Posterior vena cava (tissue), 2 donors: ENCODE measurements around the gene KCNMB1. TPM values are rescaled to one million over a fixed set of nuclear protein-coding genes. Genes with fewer than 3 reads are reported as not detected.

ENCODE experiments used
- DNase-seq: peaks from one replicate; pipeline ENCODE4 v3.0.0-alpha.2; 2020; ENCODE audit warnings: low spot score
- intact Hi-C, 2 donors: fragments of 100-400 bp; cut with DNase I; formaldehyde crosslinking; loops; one replicate each; pipeline versions ENCODE4 v1.14.1 to v1.14.2; 2022 to 2023
- total RNA-seq, 2 donors: library from RNA; stranded (reverse); fragmentation: NEBNext Ultra II Directional; extraction: Animal tissue kit (Norgen Biotek cat#: 25700); gene quantifications; one replicate each; pipeline ENCODE4 v1.2.1, GENCODE V29; 2021
- donor health status: DM: yes; HTN: yes; CAD: no.
- donor health status: DM: yes; HTN: yes; CAD: no.

The KCNMB1 gene
- total RNA-seq, 2 donors from 2014 or later = 48.6 to 61.6 TPM

DNA sequence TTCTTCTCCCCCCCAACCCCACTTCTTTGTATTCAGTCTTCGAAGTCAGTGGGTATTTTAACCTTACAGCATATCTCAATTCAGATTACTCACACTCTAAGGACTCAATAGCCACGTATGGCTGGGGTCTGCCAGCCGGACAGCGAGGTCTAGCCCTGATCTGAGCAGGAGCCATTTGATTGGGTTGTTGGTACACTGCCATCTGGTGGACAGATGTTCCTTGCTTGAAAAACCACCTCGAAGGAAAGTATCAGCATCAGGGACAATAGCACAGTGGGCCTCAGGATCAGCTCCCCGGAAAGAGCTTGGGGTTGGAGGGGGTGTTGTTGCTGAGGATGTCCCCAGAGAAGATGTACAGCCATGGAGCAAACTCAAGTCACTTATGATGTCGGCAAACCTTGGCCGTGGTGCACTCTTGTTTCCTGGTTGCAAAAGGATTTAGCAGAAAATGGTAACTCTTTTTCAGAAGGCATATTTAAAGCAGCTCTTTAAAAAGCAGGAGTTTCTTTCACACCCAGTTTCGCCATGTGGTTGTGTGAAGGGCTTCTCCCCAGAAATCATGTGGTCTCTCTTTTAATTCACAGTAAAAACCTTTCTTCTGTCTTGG is 31.7 kb upstream of the KCNMB1 start:
- intact Hi-C loops = loop anchor here (10.0 kb wide), 2 partner anchors 156 to 196 kb away; no protein-coding TSS in a partner anchor
- no peak for DNase-seq

DNA sequence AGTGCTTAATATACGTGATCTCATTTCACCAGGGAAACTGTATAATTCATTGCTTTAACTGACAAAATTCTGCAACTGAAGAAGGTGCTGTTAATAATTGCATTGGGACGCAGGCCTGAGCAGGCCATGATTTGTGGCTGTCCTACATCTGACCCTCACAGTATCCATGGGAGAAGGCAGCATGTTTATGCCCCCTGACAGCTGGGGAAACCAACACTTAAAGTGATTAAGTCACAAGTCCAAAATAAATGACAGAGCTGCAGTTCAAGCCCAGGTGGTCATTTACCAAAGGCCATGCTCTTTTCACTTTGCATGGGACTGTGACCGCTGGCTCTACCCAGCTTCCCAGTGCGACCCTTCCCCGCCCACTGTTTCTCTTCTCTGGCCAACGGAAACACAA is 30.5 kb upstream of the KCNMB1 start:
- DNase-seq = no peak
- intact Hi-C loops = loop anchor here (5.0 to 10.0 kb wide), 4 partner anchors 145 to 195 kb away; partner anchors contain the start of gene C5orf58 (in 1 of the 2)

DNA sequence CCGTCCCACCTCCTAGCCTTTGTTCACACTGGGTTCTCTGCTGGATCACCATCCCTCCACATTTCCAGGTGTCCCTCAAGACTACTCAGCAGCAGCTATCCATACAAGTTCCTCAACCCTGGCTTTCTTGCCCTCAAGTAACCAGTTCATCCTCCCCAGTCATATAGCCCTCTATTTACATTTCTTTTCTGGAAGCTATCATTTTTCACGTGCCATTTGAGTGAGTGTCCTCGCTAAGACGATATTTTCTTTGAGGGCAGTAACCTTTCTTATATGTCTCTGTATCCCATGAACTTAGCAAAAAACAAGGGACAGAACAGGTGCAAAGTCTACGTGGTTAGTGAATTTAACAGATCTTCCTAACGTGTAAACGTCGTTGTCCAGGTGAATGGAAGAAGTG is 29.6 kb upstream of the KCNMB1 start:
- DNase-seq = no peak
- intact Hi-C loops = loop anchor here (5.0 to 10.0 kb wide), 2 partner anchors 144 to 186 kb away; partner anchors contain the start of gene C5orf58 (in 1 of the 2)

DNA sequence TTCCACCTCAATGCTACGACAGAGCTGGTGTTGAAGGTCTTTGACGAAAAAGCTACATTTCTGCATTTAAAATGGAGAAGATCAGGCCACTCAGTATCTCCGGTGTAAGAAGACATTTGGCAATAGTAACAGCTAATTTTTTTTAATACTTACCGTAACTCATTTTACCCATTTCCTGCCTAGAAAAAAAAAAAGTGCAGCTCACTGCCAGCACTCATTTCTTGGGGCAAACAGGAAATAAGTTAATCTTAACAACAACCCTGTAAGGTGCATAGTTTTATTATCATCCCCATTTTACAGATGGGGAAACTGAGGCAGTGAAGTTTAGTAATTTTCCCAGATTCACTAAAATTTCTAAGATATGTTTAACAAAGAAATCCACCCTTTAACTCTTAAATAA is 27.4 kb upstream of the KCNMB1 start:
- no peak for DNase-seq
- intact Hi-C loops = loop anchor here (5.0 to 10.0 kb wide), 2 partner anchors 142 to 184 kb away; partner anchors contain the start of gene C5orf58 (in 1 of the 2)

DNA sequence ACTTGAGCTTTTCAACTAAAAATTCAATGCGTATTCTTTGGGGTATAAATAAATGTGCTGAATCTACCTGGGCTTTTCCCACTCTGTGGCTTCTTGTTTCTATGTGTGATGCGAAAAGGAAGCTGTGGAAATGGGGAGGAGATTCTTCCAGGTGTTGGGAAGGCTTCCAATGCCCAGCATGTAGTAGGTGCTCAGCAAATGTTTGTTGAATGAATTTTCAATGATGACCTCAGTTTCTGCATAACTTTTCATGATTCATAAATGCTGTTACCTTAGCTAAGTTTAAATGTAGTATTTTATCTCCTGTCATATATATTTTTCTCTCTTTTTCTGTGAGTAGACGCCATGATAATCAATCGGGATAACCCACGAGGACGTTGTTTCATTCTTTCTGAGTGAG is 25.6 kb upstream of the KCNMB1 start:
- no peak for DNase-seq
- intact Hi-C loops = loop anchor here (5.0 to 10.0 kb wide), 2 partner anchors 140 to 182 kb away; partner anchors contain the start of gene C5orf58 (in 1 of the 2)

DNA sequence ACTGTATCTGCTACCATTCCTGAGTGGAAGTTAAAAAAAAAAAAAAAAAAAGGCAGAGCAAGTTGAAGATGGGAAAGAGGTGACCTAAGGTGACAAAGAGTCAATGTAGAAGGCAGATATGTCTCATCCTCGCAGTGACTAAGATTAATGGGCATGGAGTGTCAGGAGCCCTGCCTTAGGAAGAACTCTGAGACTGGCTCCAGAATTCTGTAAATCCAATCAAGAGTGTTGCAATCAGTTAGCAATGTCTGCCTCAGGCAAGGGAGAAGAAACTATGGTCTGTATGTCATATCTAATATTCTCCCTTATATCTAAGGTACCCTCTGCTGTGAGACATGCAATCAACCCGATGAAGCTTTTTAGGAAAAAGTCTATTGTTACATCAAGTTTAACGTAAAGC is 24.7 kb upstream of the KCNMB1 start:
- intact Hi-C loops = loop anchor here in 1 of 2 donors (10.0 kb wide), 1 partner anchor 139 kb away; no protein-coding TSS in a partner anchor
- DNase-seq = no peak

DNA sequence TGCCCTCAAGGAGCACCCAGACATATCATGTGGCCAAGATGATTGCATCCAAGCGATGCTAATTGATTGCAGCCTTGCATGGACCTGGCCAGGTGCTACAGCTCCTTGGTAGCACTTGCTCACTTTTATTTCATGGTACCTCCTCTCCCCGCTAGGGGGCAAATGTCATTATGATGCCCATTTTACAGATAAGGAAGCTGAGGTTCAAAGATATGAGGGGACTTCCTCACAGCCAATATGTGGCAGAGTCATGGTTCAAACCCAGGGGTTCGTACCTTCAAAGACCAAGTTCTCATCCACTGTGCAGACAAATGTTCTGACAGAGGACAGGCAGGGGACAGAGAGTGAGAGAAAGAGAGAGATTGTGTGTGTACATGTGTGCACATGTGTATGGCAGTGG is 21.9 kb upstream of the KCNMB1 start:
- intact Hi-C loops = loop anchor here in 1 of 2 donors (10.0 kb wide), 1 partner anchor 136 kb away; no protein-coding TSS in a partner anchor
- no peak for DNase-seq

DNA sequence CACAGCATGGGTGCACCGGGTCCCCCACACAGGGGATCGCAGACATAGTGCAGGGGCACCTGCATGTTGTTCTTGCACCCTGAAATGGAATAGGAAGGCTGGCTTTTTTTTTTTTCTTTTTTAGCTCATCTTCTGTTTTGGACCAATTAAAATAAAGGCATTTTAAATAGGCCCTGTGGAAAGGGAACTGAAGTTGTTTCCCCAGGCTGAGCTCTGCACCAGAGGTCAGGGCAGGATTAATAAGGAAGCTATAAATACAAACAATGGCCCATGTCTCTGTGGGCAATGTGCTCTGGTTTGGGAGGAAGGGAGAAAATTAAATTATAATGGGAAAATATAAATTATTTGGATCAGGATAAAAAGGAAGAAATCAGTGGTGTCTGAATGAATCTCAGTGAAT is 21.2 kb upstream of the KCNMB1 start:
- intact Hi-C loops = loop anchor here in 1 of 2 donors (10.0 kb wide), 1 partner anchor 136 kb away; no protein-coding TSS in a partner anchor
- DNase-seq = no peak

DNA sequence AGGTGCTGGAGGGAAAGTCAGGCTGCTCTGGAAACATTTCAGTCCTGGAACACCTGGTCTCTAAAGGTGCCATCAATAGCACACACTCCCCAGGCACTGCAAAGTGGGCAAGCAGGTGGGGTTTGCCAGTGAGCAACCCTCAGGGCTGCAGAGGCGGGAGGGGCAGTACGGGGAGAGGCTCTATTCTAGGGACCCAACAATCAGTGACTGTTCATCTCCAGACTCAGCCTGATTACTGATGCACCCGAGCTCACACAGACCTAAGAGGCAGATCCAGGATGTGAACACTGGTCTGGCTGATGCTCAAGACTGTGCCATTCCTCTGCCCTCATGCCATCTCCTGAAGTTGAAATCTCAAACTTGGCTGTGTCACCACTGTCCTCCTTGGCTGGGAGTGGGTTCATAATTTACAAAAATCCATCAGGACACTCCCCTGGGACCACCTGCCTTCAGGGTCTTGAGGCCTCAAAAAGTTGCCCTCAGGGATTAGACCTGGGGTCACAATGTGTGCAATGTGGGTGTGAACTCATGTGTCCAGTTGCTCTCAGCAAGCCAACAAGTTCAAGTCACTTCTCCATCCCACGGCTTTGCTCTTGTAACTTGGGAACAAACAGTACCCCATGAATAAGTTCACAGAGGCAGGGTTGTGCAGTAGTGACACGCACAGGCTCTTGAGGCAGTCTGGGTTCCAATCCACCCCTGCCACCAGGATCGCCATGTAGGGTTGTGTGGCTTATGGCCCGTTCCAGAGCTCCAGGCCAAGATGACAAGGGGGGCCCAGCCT is 19.9 kb upstream of the KCNMB1 start:
- DNase-seq = no peak
- intact Hi-C loops = no loop called here

DNA sequence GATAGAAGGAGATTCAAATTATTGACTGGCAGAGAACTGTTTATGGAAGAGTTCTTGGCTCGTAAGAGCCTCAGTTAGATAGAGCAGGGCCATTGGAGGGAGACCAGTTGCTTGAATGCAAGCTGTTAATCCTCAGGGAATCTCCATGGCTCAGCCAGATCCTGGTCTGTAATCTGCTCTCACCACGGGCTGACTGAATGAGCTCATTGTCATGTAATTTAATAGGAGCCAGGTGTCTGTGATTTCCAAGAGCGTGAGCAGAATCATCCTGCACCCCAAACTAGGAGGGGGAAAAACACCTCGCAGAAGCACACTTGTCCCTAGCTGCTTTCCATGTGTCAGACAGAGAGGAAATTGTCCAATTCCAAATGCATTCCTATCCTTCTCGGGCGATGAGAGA is 19.1 kb upstream of the KCNMB1 start:
- intact Hi-C loops = no loop called here
- no peak for DNase-seq

DNA sequence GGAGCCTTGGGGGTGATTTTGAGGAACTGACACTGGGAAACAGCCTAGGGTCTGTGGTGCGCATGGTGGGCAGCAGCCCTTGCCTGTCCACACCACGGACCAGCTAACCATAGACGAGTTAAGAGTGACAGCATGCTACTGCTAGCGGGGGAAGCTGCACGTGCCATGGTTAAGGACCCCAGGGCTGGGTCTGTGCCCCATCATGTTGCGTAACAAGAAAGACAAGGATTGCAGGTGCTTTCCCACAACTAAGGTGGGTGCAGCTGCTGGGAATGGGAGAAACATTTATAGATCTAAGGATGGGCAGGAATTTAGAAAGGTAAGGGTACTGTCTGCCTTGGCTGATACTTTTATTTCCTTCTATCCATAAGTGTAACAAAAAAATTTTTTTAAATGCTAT is 17.9 kb upstream of the KCNMB1 start:
- intact Hi-C loops = no loop called here
- no peak for DNase-seq

DNA sequence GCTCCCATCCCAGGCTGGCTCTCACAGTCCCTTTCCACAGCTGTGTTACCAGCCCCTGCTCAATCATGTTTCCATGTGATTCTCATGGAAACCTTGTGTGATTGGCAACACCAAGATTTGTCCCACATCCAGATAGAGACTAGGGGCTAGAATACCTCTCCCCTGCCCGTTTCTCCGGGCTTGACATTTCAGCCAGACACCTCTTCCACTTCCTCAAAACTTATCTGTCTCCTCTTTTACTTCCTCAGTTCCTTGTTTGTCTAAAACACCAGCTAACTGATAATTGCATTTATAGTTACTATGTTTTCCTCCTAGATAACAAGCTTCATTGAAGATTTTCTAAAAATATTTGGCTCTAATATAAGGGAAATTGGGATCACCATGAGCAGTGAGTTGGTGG is 16.6 kb upstream of the KCNMB1 start:
- no peak for DNase-seq
- intact Hi-C loops = no loop called here

DNA sequence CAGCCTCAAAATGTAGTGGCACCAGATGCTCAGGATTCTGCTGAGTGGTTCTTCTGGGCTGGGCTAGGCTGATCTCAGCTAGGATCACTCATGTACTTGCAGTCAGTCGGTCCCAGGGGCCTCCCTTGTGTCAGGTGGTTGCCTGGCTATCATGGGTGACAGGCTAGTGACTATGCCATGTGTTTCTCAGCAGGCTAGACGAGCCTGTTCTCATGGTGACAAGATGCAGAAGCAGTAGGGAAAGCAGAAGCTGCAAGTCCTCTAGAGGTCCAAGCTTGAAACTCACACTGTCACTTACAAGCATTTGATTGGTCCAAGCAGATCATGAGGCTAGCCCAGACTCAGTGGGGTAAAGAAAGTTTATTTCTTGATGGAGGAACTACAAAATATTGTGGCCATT is 15.2 kb upstream of the KCNMB1 start:
- intact Hi-C loops = no loop called here
- no peak for DNase-seq

DNA sequence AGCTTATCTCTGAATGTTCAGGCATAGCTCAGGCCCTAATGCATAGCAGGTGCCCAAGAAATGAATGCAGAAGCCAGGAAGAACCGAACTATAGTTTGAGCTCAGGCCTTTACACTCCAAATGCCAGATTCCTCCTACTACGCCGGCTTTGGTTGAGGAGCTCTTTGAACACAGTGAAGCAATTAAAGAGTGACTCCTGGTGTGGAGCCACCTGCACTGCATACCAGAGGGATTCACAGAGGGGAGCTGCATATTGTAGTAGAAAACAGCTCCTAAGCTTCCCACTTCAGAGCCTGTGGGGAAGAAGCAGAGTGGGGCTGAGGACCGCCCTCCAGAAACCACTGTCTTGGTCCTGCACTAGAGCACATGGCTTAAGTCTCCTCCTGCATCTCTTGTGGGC is 14.5 kb upstream of the KCNMB1 start:
- DNase-seq = no peak

DNA sequence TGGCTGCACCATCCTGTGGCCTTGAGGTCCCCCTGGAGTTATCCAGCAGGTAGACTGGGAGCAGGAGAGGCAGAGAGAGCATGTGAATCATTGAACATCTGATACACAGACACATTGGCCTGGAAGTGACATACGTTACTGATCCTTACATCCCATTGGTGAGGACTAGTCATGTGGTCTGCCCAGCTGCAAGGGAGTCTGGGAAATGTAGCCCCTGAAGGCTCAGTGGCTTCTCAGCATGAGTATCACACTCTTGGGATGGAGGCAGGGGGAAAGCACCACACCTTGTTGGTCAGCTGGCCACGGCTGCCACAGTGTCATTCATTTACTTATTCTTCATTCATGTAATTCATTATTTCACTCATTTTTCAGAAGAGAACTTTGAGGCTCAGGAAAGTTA is 13.3 kb upstream of the KCNMB1 start:
- no peak for DNase-seq
- intact Hi-C loops = loop anchor here in 1 of 2 donors (2.0 kb wide), 1 partner anchor 62 kb away; no protein-coding TSS in a partner anchor

More for the DNA sequence above, 14.5 kb upstream of the KCNMB1 start:
- intact Hi-C loops = loop anchor here in 1 of 2 donors (2.0 kb wide), 1 partner anchor 63 kb away; no protein-coding TSS in a partner anchor

DNA sequence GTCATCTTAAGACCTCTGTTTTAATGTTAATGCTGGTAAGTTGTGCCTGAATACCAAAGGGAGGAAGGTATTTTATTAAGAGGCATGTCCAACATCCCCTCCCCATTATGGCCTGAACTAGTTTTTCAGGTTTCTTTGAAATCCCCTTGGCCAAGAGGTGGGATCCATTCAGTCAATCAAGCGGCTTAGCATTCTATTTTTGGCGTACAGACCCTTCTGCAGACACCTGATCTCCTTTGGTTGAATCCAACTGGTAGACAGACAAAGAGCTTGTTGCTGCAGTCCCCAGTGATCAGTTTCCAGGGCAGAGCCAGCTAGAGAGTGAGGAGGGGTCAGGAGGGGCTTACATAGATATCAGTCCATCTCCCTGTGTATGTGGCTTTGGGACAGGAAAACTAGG is 7.9 kb upstream of the KCNMB1 start:
- DNase-seq = no peak
- intact Hi-C loops = no loop called here

DNA sequence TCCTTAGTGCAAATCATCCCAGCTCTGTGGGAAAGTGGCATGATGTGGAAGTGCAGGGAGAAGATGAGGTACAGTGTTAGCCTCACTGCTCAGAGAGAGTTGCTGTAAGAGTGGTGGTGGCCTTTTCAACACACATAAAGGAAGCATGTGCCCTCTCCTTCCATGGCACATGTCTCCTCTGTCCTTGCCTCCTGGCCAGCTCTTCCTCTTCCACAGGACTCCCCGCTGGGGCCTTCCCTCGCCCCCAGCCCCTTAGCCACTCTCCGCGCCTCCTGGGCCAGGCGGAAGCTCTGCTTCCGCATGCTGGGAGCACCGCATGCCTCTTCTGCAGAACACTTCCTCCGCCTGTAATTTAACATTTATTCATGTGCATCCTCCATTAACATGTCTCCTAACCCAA is 4.8 kb upstream of the KCNMB1 start:
- DNase-seq = no peak
- intact Hi-C loops = no loop called here

DNA sequence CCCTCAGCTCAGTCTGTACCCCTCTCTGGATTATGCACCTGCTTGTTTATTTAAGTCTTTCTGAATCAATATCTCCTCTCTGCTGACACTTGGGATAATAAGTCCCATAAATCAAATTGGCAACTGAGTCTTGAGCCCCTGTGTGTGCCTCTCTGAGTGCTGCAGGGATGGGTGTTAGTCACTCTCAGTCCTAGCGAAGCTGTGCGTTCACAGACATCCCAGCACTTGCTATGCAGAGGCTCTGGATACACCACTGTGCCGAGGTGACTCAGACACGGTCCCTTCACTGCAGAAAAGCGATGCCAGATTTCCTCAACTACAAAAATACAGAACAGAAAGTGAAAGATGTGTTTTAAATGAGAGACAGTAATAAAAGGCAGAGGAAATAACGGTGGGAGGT is 4.1 kb upstream of the KCNMB1 start:
- DNase-seq = no peak
- intact Hi-C loops = no loop called here

DNA sequence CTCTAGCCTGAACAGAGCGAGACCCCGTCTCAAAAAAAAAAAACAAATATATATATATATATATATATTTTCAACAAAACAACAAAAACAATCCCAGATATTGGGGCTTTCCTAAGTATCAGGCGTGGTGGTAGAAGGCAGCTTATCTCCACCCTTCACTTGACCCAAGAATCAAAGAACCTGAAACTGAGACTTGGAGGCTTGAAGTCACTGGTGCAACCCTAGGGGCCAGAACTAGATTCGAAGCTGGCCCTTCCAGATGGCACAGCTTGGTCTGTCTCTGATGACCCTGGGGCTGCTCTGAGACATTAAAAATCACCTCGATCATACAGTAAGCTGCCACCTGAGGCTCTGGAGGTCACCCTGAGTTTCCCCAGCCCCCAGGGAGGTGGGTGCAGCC is 1.3 kb upstream of the KCNMB1 start:
- intact Hi-C loops = no loop called here
- no peak for DNase-seq

DNA sequence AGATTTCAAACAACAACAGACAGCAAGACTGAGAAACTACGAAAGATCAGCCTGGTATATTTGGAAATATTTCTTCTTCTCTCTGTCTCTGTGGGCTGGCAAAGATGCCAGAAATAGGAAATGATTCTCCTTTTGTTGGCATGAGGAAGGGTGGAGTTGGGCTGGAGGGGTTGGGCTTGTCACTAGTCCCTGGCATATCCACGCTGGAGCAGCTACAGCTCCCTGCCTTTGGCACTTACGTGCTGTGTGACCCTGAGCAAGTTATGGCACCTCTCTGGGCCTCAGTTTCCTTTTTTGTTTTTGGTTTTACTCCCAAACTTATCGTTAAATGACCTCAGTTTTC is 354 bp upstream of the KCNMB1 start:
- no peak for DNase-seq

More for the DNA sequence above, 354 bp upstream of the KCNMB1 start:
- intact Hi-C loops = no loop called here
